GM21619 (cell line): Measurements from ENCODE around the gene RSRC1.
"Not testable (repeated sequence)": the region's sequence is repeated elsewhere in the genome, so short reads cannot be mapped to it uniquely, and the experiment has no call there.

Experiments
- ATAC-seq: cut with Tn5 transposase; IDR thresholded peaks from one replicate; pipeline ENCODE4 v1.9.1; 2021; ENCODE audit not compliant: unreplicated experiment

The RSRC1 gene

GRCh38 chr3:158453865-158454264 is 344.0 kb downstream of the RSRC1 start:
- ATAC-seq: peak; percentile 63

GRCh38 chr3:158455406-158455805 is 345.5 kb downstream of the RSRC1 start:
- no peak for ATAC-seq

- ATAC-seq: no peak
Observed at GRCh38 chr3:158456114-158456513, 346.2 kb downstream of the RSRC1 start.

DNA sequence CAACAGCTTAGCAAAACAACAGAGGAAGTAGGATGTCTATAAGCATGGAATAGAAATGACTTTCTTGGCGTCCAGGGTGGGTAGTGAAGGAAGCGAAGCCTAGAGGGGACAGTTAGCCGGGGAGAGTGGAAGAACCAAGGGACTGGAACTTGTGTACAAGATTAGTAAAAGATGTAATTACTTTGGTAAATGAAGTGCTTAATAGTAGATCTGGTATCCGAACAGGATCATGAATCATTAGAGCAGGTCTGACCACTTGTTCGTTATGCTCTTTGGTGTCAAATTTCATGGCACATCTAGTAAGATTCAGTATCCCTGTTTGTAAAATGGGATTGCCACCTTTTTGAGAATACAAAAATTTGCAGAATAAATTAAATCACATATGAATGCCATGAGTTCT is 348.6 kb downstream of the RSRC1 start:
- no peak for ATAC-seq

GRCh38 chr3:158460926-158461325 is 351.0 kb downstream of the RSRC1 start:
- ATAC-seq: no peak

- no peak for ATAC-seq
Observed at GRCh38 chr3:158463556-158463955, 353.7 kb downstream of the RSRC1 start.

DNA sequence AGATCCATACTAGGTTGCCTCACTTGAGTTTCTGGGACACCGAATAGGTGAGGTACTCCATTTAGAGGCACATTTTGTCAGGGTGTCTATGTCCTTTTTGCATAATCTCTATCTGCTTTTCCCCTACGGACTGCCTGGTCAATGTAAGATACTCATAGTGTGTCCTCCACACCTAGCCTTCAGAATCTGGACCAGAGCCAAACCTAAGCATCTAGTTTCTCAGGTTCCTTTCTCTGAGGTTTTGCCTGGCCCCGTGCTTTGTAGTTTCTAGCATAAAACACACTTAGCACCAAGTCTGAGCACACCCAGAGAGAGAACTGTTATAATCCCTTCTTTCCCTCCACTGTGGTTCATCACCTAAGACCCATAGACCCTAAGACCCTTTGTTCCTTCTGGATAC is 355.2 kb downstream of the RSRC1 start:
- ATAC-seq: peak; percentile 56

- no peak for ATAC-seq
Observed at GRCh38 chr3:158470944-158471638, 361.2 kb downstream of the RSRC1 start.

DNA sequence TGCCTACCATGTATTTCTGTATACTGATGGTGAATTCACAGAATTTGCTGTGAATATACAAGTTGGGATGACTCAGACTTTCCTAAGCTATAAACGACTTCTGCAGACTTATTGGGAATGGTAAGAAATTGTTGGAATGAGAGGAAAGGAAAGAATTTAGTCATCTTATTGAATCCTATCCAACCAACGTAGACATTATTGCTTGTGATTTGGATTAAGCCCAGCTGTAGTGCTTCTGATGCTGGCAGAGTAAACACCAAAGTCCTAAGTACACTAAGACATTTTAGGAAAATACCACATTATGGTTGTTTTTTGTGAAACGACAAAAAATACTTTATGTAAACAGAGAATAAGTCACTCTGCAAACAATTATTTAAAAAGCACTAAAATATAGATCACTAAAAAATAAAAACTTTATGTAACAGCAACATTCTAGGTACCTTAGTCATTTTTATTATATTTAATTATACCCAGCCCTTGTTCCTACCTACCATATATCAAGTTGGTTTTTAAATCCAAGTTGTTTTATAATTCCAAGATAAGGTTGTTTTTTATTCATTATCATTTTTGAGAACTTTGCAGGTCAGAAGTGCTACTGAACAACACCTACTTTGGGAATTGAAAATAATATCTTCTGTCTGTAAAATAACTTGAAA is 361.9 kb downstream of the RSRC1 start:
- ATAC-seq: no peak

GRCh38 chr3:158479051-158479450 is 369.2 kb downstream of the RSRC1 start:
- no peak for ATAC-seq

- ATAC-seq: no peak
Observed at GRCh38 chr3:158483701-158484235, 373.9 kb downstream of the RSRC1 start.

DNA sequence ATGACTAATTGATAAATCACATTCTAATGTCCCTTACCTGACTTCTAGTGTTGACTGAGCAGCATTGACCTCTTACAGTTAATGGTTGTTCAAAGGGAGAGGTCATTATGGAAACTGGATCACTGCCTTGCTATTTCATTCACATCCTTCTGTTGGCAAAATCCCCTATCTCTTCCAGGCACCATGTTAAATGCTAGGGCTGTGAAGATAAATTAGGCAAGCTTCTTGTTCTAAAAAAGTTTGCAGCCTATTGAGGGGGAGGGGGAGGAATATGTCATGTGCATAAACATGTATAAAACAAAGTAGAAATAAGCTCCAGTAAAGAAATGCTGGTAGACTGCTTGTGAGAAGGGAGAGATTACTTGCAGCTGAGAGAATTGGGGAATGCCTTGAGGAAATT is 376.3 kb downstream of the RSRC1 start:
- no peak for ATAC-seq

DNA sequence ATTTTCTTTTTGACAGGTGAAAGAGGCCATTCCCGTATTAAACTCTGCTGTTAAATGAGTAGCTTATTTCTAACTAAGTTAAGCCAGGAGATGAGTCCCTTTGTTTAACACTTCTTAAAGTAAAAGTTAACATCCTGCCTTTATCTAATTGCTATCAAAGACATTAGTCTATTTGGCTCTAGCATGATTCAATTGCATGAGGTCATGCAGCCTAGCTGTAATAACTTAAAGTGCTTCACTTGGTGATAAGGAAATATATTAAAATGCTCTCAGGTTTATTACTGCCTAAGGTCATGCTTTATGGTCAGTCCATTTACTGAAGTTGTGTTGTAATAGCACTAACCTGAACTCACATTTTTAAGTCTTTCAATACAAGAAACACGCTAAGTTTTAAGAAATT is 378.8 kb downstream of the RSRC1 start:
- ATAC-seq: no peak

DNA sequence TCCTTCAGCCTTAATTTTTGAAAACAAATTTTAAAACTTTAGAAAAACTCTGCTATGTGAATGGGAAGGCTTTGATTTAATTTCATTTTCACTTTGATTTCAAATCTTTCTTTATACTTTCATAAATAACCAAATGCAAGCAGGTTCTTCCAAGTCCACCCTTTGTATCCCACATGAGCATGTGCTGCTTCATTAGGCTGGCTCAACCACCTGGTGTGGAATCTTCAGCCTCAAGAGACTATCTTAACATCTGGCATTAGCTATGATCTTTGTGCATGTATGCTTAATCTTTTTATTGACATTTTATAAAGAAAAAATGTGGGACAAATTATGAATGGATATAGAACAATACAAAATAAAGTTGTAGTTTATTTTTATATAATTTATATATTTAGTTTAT is 379.3 kb downstream of the RSRC1 start:
- no peak for ATAC-seq

GRCh38 chr3:158491968-158492367 is 382.1 kb downstream of the RSRC1 start:
- no peak for ATAC-seq

DNA sequence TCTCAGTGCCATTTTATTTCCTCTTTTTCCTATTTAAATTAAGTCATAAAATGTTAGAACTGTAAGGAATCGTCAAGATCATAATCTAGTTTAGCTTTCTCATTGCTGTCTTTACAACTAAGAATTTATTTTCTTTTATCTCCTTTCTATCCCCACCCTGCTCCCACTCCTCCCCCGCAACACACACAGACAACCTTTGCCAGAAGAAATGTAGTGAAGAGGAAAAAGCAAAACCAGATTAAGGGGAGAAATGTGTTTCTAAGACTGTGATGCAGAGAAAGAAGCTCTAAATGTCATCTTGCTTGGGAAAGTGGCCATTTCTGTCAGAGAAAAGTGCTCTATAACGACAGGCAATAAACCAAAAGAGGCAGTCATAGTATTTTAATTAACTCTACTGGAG is 382.8 kb downstream of the RSRC1 start:
- no peak for ATAC-seq

GRCh38 chr3:158493931-158494330 is 384.0 kb downstream of the RSRC1 start:
- no peak for ATAC-seq

DNA sequence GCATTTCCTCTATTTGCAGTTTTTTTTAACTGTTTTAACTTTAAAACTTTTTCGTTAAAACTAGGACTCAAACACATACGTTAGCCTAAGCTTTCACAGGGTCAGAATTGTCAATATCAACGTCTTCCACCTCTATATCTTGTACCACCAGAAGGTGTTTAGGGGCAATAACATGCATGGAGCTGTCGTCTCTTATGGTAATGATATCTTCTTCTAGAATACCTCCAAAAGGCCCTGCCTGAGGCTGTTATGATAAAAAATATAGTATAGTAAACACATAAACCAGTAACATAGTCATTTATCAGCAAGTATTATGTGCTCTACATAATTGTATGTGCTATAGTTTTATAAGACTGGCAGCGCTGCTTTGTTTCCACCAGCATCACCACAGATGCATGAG is 384.8 kb downstream of the RSRC1 start:
- no peak for ATAC-seq

DNA sequence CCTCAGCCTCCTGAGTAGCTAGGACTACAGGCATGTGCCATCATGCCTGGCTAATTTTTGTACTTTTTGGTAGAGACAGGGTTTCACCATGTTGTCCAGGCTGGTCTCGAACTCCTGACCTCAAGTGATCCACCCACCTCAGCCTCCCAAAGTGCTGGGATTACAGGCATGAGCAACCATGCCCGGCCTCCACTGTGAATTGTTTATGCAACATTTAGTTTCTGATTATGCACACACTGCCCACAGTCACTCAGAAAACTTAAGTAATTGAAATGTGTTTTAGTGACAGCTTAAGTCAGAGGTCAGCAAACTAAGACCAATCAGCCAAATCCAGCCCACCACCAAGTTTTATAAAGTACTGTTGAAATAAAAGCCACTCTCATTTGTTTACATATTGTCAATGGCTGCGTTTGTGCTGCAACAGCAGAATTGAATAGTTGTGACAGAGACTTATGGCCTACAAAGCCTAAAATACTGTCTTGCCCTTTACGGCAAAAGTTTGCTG is 385.6 kb downstream of the RSRC1 start:
- ATAC-seq: not testable (repeated sequence)

DNA sequence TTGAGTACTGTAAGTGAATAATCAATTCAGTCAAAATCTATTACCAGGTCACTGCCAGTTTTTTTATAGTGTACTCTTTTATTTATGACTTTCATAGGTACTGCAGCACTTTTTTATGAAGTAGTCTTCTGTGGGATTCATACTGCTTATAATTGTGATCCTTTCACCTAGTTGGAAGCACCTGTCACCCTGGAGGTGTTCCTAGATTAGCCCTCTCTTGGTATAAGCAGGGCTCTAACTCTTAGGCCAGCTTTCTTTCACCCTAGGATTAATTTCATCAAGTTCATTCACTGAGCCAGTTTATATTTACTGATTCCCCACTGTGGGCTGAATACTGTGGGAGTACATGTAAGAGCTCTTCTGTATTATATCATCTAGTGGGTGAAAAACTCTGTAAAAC is 395.2 kb downstream of the RSRC1 start:
- no peak for ATAC-seq

- no peak for ATAC-seq
Observed at GRCh38 chr3:158506456-158506855, 396.6 kb downstream of the RSRC1 start.

GRCh38 chr3:158508481-158508880 is 398.6 kb downstream of the RSRC1 start:
- no peak for ATAC-seq
